GM23338 (cell line): Measurements from ENCODE around the gene CALY.

Experiments
- CREB1 ChIP-seq: fragments of 250-450 bp; sonication (Bioruptor Pico); IDR thresholded peaks from 2 replicates; pipeline ENCODE4 v1.5.0; 2020; ENCODE audit warnings: low read depth, mild to moderate bottlenecking, moderate library complexity
- EZH2 ChIP-seq: fragments of 200-600 bp; sonication (generic); IDR thresholded peaks from one replicate; pipeline ENCODE4 v1.8.0; 2017; ENCODE audit warnings: antibody characterized with exemption, mild to moderate bottlenecking, low read depth; ENCODE audit not compliant: unreplicated experiment
- EZH2phosphoT487 ChIP-seq: fragments of 200-600 bp; sonication (generic); IDR thresholded peaks from one replicate; pipeline ENCODE4 v1.8.1; 2018; ENCODE audit warnings: antibody characterized with exemption; ENCODE audit not compliant: unreplicated experiment
- JUNB ChIP-seq: IDR thresholded peaks from one replicate; pipeline ENCODE4 v1.6.1; 2016; ENCODE audit warnings: antibody characterized with exemption; ENCODE audit not compliant: unreplicated experiment
- NANOG ChIP-seq: IDR thresholded peaks from 2 replicates; pipeline ENCODE4 v1.6.1; 2016; ENCODE audit warnings: antibody characterized with exemption, borderline replicate concordance
- POLR2AphosphoS5 ChIP-seq: IDR thresholded peaks from 2 replicates; pipeline ENCODE4 v1.6.1; 2016; ENCODE audit warnings: antibody characterized with exemption, low read depth
- STAT1 ChIP-seq: IDR thresholded peaks from one replicate; pipeline ENCODE4 v1.6.1; 2016; ENCODE audit warnings: antibody characterized with exemption; ENCODE audit not compliant: unreplicated experiment
- ZNF114 ChIP-seq: fragments of 250-450 bp; sonication (Bioruptor Pico); IDR thresholded peaks from 2 replicates; pipeline ENCODE4 v1.5.0; 2020; ENCODE audit warnings: mild to moderate bottlenecking, moderate library complexity
- ZNF331 ChIP-seq: fragments of 250-450 bp; sonication (Bioruptor Pico); IDR thresholded peaks from 2 replicates; pipeline ENCODE4 v1.5.0; 2020; ENCODE audit warnings: low read depth, mild to moderate bottlenecking, moderate library complexity
- TF ChIP-seq, protein P1 (sequence below), 2 experiments: fragments of 200-600 bp in 1 of 2; sonication (generic) in 1 of 2; conservative IDR thresholded peaks; 2 replicates each; pipeline versions ENCODE4 v1.5.1 to v1.6.1; 2016 to 2017; ENCODE audit warnings: antibody characterized with exemption in 2 of 2, low read depth in 2 of 2, mild to moderate bottlenecking in 2 of 2, moderate library complexity in 1 of 2
- TF ChIP-seq, protein P2 (sequence below): IDR thresholded peaks from one replicate; pipeline ENCODE4 v1.6.1; 2018; ENCODE audit warnings: antibody characterized with exemption; ENCODE audit not compliant: unreplicated experiment
- TF ChIP-seq, protein P3 (sequence below): IDR thresholded peaks from 2 replicates; pipeline ENCODE4 v1.6.1; 2016; ENCODE audit warnings: antibody characterized with exemption
- TF ChIP-seq, protein P4 (sequence below): fragments of 250-450 bp; sonication (Bioruptor Pico); IDR thresholded peaks from 2 replicates; pipeline ENCODE4 v1.5.0; 2020; ENCODE audit warnings: mild to moderate bottlenecking, moderate library complexity

DNA sequence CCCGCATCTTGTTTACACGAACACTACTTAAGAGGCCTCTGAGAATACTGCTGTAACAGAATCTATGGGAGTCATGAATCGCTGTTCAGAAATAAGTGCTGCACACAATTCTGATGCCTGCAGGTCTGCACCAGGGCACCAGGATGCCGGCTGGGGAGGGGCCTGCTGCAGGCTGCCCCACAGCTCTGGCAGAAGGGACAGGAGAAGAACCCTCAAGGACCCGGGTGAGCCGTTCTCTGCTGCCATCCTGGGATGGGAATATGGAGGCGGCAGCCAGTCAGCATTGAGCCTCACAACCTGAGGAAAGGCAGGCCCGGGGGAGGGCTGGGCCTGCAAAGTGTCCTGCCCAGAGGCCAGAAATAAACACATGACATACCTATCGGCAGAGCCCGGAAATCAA, 39.2 kb downstream of the CALY start:
- TF ChIP-seq, protein P1, sequence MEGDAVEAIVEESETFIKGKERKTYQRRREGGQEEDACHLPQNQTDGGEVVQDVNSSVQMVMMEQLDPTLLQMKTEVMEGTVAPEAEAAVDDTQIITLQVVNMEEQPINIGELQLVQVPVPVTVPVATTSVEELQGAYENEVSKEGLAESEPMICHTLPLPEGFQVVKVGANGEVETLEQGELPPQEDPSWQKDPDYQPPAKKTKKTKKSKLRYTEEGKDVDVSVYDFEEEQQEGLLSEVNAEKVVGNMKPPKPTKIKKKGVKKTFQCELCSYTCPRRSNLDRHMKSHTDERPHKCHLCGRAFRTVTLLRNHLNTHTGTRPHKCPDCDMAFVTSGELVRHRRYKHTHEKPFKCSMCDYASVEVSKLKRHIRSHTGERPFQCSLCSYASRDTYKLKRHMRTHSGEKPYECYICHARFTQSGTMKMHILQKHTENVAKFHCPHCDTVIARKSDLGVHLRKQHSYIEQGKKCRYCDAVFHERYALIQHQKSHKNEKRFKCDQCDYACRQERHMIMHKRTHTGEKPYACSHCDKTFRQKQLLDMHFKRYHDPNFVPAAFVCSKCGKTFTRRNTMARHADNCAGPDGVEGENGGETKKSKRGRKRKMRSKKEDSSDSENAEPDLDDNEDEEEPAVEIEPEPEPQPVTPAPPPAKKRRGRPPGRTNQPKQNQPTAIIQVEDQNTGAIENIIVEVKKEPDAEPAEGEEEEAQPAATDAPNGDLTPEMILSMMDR (conservative IDR thresholded peaks at IDR 0.05; ENCODE audit: low read depth in 2 of 2) = no peak
- TF ChIP-seq, protein P2, sequence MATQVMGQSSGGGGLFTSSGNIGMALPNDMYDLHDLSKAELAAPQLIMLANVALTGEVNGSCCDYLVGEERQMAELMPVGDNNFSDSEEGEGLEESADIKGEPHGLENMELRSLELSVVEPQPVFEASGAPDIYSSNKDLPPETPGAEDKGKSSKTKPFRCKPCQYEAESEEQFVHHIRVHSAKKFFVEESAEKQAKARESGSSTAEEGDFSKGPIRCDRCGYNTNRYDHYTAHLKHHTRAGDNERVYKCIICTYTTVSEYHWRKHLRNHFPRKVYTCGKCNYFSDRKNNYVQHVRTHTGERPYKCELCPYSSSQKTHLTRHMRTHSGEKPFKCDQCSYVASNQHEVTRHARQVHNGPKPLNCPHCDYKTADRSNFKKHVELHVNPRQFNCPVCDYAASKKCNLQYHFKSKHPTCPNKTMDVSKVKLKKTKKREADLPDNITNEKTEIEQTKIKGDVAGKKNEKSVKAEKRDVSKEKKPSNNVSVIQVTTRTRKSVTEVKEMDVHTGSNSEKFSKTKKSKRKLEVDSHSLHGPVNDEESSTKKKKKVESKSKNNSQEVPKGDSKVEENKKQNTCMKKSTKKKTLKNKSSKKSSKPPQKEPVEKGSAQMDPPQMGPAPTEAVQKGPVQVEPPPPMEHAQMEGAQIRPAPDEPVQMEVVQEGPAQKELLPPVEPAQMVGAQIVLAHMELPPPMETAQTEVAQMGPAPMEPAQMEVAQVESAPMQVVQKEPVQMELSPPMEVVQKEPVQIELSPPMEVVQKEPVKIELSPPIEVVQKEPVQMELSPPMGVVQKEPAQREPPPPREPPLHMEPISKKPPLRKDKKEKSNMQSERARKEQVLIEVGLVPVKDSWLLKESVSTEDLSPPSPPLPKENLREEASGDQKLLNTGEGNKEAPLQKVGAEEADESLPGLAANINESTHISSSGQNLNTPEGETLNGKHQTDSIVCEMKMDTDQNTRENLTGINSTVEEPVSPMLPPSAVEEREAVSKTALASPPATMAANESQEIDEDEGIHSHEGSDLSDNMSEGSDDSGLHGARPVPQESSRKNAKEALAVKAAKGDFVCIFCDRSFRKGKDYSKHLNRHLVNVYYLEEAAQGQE = no peak
- no peak for TF ChIP-seq EZH2
- no peak for TF ChIP-seq JUNB
- TF ChIP-seq, protein P3, sequence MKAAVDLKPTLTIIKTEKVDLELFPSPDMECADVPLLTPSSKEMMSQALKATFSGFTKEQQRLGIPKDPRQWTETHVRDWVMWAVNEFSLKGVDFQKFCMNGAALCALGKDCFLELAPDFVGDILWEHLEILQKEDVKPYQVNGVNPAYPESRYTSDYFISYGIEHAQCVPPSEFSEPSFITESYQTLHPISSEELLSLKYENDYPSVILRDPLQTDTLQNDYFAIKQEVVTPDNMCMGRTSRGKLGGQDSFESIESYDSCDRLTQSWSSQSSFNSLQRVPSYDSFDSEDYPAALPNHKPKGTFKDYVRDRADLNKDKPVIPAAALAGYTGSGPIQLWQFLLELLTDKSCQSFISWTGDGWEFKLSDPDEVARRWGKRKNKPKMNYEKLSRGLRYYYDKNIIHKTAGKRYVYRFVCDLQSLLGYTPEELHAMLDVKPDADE = no peak
- TF ChIP-seq ZNF331 (CRISPR knock-in tag) = no peak
- TF ChIP-seq POLR2AphosphoS5 = no peak
- no peak for TF ChIP-seq NANOG
- TF ChIP-seq EZH2phosphoT487 = no peak
- TF ChIP-seq CREB1 = no peak
- no peak for TF ChIP-seq STAT1
- TF ChIP-seq ZNF114 (CRISPR knock-in tag) = no peak
- TF ChIP-seq, protein P4, sequence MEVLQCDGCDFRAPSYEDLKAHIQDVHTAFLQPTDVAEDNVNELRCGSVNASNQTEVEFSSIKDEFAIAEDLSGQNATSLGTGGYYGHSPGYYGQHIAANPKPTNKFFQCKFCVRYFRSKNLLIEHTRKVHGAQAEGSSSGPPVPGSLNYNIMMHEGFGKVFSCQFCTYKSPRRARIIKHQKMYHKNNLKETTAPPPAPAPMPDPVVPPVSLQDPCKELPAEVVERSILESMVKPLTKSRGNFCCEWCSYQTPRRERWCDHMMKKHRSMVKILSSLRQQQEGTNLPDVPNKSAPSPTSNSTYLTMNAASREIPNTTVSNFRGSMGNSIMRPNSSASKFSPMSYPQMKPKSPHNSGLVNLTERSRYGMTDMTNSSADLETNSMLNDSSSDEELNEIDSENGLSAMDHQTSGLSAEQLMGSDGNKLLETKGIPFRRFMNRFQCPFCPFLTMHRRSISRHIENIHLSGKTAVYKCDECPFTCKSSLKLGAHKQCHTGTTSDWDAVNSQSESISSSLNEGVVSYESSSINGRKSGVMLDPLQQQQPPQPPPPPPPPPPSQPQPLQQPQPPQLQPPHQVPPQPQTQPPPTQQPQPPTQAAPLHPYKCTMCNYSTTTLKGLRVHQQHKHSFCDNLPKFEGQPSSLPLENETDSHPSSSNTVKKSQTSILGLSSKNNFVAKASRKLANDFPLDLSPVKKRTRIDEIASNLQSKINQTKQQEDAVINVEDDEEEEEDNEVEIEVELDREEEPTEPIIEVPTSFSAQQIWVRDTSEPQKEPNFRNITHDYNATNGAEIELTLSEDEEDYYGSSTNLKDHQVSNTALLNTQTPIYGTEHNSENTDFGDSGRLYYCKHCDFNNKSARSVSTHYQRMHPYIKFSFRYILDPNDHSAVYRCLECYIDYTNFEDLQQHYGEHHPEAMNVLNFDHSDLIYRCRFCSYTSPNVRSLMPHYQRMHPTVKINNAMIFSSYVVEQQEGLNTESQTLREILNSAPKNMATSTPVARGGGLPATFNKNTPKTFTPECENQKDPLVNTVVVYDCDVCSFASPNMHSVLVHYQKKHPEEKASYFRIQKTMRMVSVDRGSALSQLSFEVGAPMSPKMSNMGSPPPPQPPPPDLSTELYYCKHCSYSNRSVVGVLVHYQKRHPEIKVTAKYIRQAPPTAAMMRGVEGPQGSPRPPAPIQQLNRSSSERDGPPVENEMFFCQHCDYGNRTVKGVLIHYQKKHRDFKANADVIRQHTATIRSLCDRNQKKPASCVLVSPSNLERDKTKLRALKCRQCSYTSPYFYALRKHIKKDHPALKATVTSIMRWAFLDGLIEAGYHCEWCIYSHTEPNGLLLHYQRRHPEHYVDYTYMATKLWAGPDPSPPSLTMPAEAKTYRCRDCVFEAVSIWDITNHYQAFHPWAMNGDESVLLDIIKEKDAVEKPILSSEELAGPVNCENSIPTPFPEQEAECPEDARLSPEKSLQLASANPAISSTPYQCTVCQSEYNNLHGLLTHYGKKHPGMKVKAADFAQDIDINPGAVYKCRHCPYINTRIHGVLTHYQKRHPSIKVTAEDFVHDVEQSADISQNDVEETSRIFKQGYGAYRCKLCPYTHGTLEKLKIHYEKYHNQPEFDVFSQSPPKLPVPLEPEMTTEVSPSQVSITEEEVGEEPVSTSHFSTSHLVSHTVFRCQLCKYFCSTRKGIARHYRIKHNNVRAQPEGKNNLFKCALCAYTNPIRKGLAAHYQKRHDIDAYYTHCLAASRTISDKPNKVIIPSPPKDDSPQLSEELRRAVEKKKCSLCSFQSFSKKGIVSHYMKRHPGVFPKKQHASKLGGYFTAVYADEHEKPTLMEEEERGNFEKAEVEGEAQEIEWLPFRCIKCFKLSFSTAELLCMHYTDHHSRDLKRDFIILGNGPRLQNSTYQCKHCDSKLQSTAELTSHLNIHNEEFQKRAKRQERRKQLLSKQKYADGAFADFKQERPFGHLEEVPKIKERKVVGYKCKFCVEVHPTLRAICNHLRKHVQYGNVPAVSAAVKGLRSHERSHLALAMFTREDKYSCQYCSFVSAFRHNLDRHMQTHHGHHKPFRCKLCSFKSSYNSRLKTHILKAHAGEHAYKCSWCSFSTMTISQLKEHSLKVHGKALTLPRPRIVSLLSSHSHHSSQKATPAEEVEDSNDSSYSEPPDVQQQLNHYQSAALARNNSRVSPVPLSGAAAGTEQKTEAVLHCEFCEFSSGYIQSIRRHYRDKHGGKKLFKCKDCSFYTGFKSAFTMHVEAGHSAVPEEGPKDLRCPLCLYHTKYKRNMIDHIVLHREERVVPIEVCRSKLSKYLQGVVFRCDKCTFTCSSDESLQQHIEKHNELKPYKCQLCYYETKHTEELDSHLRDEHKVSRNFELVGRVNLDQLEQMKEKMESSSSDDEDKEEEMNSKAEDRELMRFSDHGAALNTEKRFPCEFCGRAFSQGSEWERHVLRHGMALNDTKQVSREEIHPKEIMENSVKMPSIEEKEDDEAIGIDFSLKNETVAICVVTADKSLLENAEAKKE = no peak
